ENCODE measurements around the gene VPS52.

VPS52 gene

GRCh38 chr6:33206027-33206863, 65.4 kb downstream of the VPS52 start:
- H3K4me1 ChIP-seq = peaks cover 26% of the 10 kb centered on the region
- H3K4me3 ChIP-seq (ENCODE audit: low read depth, low read length) = no peak overlapping the region
- no peak overlapping the region for H3K9ac ChIP-seq
- H2AFZ ChIP-seq = no peak overlapping the region
- no peaks in the 10 kb centered on the region for H3K36me3 ChIP-seq (ENCODE audit: control insufficient read depth, insufficient read depth, low read length)
- H3K27me3 ChIP-seq (ENCODE audit: control insufficient read depth, insufficient read depth, low read length) = no peaks in the 10 kb centered on the region
- H3K27ac ChIP-seq = no peak overlapping the region
- TF ChIP-seq CTCF (IDR thresholded peaks at IDR 0.05) = no peak
- no peak overlapping the region for H3K4me2 ChIP-seq (ENCODE audit: low read length)
- peaks cover 23% of the 10 kb centered on the region for H3K79me2 ChIP-seq
- H3K9me3 ChIP-seq (ENCODE audit: control insufficient read depth, low read length) = no peaks in the 10 kb centered on the region

DNA sequence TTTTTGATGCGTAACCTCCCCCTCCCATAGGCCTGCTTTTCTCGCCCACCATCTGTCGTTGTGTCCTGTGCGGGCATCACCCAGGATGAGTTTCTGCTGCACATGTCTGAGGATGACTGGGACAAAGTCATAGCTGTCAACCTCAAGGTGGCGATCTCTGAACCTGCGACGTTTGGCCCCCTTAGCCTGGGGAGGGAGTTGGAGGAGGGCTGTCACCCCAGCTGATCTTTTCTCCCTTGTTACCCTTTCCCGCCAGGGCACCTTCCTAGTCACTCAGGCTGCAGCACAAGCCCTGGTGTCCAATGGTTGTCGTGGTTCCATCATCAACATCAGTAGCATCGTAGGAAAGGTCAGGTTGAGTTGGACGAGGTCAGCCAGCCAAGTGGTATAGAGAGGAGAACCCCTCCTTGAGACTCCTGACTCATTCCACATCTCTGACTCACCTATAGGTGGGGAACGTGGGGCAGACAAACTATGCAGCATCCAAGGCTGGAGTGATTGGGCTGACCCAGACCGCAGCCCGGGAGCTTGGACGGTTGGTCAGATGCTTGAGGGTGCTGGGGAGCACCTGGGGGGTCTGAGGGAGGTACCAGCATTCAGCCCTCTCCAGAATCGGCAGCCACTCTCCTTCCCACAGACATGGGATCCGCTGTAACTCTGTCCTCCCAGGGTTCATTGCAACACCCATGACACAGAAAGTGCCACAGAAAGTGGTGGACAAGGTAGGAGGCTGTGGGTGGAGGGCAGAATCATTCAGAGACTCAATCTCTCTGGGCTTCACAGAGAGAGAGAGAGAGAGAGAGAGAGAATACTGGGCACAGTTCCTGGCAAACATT, 66.3 kb downstream of the VPS52 start:
- Histone ChIP-seq H3K4me2 (ENCODE audit: low read length) (peak overlapping the region; percentile 97), H3K79me2 (peaks cover 28% of the 10 kb centered on the region), H3K4me1 (peaks cover 27% of the 10 kb centered on the region), H3K9ac (no peak overlapping the region), H2AFZ (peak overlapping the region; percentile 94), H3K27ac (peak overlapping the region; percentile 95), H3K27me3 (ENCODE audit: control insufficient read depth, insufficient read depth, low read length) (no peaks in the 10 kb centered on the region), H3K36me3 (ENCODE audit: control insufficient read depth, insufficient read depth, low read length) (no peaks in the 10 kb centered on the region), H3K9me3 (ENCODE audit: control insufficient read depth, low read length) (no peaks in the 10 kb centered on the region), H3K4me3 (ENCODE audit: low read depth, low read length) (peak overlapping the region; percentile 95)
- TF ChIP-seq CTCF (IDR thresholded peaks at IDR 0.05) = no peak

GRCh38 chr6:33204415-33205190, 67.1 kb downstream of the VPS52 start, which contains the start of gene HSD17B8:
Gene HSD17B8 (plus strand): TSS chr6:33204655. CDS start chr6:33204669, 14 bp downstream.
- no peak for TF ChIP-seq CTCF (IDR thresholded peaks at IDR 0.05)
- Histone ChIP-seq H3K79me2 (peaks cover 34% of the 10 kb centered on the region), H3K27me3 (ENCODE audit: control insufficient read depth, insufficient read depth, low read length) (no peaks in the 10 kb centered on the region), H3K27ac (peak within 1 kb of the TSS; percentile 95), H3K4me2 (ENCODE audit: low read length) (peak within 1 kb of the TSS; percentile 97), H3K36me3 (ENCODE audit: control insufficient read depth, insufficient read depth, low read length) (no peaks in the 10 kb centered on the region), H3K4me3 (ENCODE audit: low read depth, low read length) (peak within 1 kb of the TSS; percentile 95), H3K9me3 (ENCODE audit: control insufficient read depth, low read length) (no peaks in the 10 kb centered on the region), H3K4me1 (peaks cover 27% of the 10 kb centered on the region), H3K9ac (peak within 1 kb of the TSS; percentile 85), H2AFZ (peak within 1 kb of the TSS; percentile 94)

- peaks cover 27% of the 10 kb centered on the region for H3K4me1 ChIP-seq
- no peak overlapping the region for H3K9ac ChIP-seq
- peaks cover 36% of the 10 kb centered on the region for H3K79me2 ChIP-seq
- H3K36me3 ChIP-seq (ENCODE audit: control insufficient read depth, insufficient read depth, low read length) = no peaks in the 10 kb centered on the region
- peak overlapping the region; percentile 94 for H2AFZ ChIP-seq
- no peaks in the 10 kb centered on the region for H3K9me3 ChIP-seq (ENCODE audit: control insufficient read depth, low read length)
- peak overlapping the region; percentile 97 for H3K4me2 ChIP-seq (ENCODE audit: low read length)
- H3K27me3 ChIP-seq (ENCODE audit: control insufficient read depth, insufficient read depth, low read length) = no peaks in the 10 kb centered on the region
- TF ChIP-seq CTCF (IDR thresholded peaks at IDR 0.05) = no peak
- H3K27ac ChIP-seq = peak overlapping the region; percentile 95
- peak overlapping the region; percentile 95 for H3K4me3 ChIP-seq (ENCODE audit: low read depth, low read length)
Measured at GRCh38 chr6:33204165-33204414, 67.6 kb downstream of the VPS52 start.

All from parathyroid adenoma (tissue), 2 donors.